ENCODE results near the gene SYPL2. TPM values are rescaled to one million over a fixed set of nuclear protein-coding genes. Genes with fewer than 3 reads are reported as not detected.
A peak's percentile ranks its signal among the peaks of the same experiment; 100 is the strongest.

Gene SYPL2
- total RNA-seq, 1 experiment from 2014 or later = not detected

DNA sequence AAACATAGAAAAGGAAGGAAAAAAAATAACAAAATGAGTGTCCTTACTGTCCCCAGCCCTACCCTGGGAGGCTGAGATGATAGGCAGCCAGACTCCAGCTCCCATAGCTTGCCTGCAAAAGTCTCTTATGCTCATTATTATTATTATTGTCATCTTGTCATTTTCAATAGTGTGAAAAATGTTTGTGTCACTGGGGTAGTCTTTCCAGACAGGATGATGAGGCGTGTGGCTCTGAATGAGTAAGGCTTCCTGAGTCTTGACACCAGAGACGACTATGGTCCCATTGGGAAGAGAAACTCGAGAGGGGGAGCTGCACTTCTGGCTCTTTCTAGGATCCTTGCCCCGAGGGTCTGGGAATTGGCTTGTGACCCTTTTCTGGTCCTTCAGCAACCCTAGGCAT lies 26.4 kb downstream of the SYPL2 start:
- BruUV-seq (replicated peaks) = no TSS peak
- intact Hi-C loops (cut with micrococcal nuclease) = no loop called here
- DNase-seq (no peak), ATAC-seq (no peak)
- Histone ChIP-seq H3K27me3 (ENCODE audit: low read length) (no peaks in the 10 kb centered on the region), H2AFZ (ENCODE audit: low read length) (no peak overlapping the region), H3K4me1 (ENCODE audit: insufficient read depth, low read length) (peaks cover 10% of the 10 kb centered on the region; the same call in 1 of the 2 replicates), H3K36me3 (ENCODE audit: low read depth, low read length) (no peaks in the 10 kb centered on the region; the same call in 1 of the 2 replicates), H3K4me2 (ENCODE audit: low read length) (no peak overlapping the region), H3K9me3 (ENCODE audit: low read length) (no peaks in the 10 kb centered on the region), H3F3A (ENCODE audit: low read length, unreplicated experiment) (no peaks in the 10 kb centered on the region), H3K9ac (ENCODE audit: low read length) (no peak overlapping the region), H3K4me3 (ENCODE audit: low read length) (no peak overlapping the region), H3K9me2 (replicated peaks; ENCODE audit: low read length) (no peaks in the 10 kb centered on the region), H3K79me2 (ENCODE audit: low read length) (peaks cover 15% of the 10 kb centered on the region), H3K27ac (ENCODE audit: low read length) (no peak overlapping the region), H4K20me1 (ENCODE audit: low read length) (no peaks in the 10 kb centered on the region)
- TF ChIP-seq EZH2phosphoT487 (IDR thresholded peaks at IDR 0.05; ENCODE audit: borderline replicate concordance, low read length) = no peak
- ChIA-PET POLR2A (ENCODE audit: unreplicated experiment) (interaction anchor here (0.6 kb wide), 1 partner anchor 55 kb away, joined by 3 read pairs; no protein-coding TSS in a partner anchor), CTCF (interaction anchor here (0.7 to 1.6 kb wide), 2 partner anchors 26 to 40 kb away, joined by 5 to 10 read pairs; no protein-coding TSS in a partner anchor)

DNA sequence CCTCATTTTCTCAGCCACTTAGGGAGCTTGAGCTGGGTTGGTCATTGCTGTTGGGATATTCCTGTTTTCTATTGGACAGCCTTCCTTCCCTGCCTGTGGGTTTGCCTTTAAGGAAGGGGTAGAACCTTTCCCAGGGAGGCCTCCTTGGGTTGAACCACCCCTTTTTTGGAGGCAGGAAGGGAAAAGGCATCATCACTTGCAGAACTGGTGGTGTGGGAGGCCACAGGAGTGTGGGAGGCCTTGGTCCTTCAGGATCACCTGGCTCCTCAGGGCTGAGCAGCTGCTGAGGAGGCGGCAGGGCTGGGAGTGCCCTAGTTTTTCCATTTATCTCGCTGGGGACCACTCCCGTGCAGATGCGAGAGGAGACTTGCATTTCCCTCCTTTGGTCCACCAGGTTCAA lies 26.9 kb downstream of the SYPL2 start:
- Histone ChIP-seq H3K9me3 (ENCODE audit: low read length) (no peaks in the 10 kb centered on the region), H3K27me3 (ENCODE audit: low read length) (no peaks in the 10 kb centered on the region), H3K79me2 (ENCODE audit: low read length) (peaks cover 15% of the 10 kb centered on the region), H2AFZ (ENCODE audit: low read length) (no peak overlapping the region), H3F3A (ENCODE audit: low read length, unreplicated experiment) (no peaks in the 10 kb centered on the region), H3K4me1 (ENCODE audit: insufficient read depth, low read length) (peaks cover 10% of the 10 kb centered on the region; the same call in 1 of the 2 replicates), H3K36me3 (ENCODE audit: low read depth, low read length) (no peaks in the 10 kb centered on the region; the same call in 1 of the 2 replicates), H3K9ac (ENCODE audit: low read length) (no peak overlapping the region; the same call in 1 of the 2 replicates), H3K4me2 (ENCODE audit: low read length) (peak overlapping the region; percentile 84; the same call in 1 of the 2 replicates), H4K20me1 (ENCODE audit: low read length) (no peaks in the 10 kb centered on the region), H3K4me3 (ENCODE audit: low read length) (peak overlapping the region; percentile 80; the same call in 1 of the 2 replicates), H3K27ac (ENCODE audit: low read length) (no peak overlapping the region), H3K9me2 (replicated peaks; ENCODE audit: low read length) (no peaks in the 10 kb centered on the region)
- no TSS peak for BruUV-seq (replicated peaks)
- no peak for DNase-seq
- intact Hi-C loops (cut with micrococcal nuclease) = no loop called here
- no peak for ATAC-seq
- CTCF ChIA-PET = interaction anchor here (0.7 to 1.6 kb wide), 2 partner anchors 25 to 39 kb away, joined by 5 to 10 read pairs; no protein-coding TSS in a partner anchor
- POLR2A ChIA-PET (ENCODE audit: unreplicated experiment) = no interaction called here
- TF ChIP-seq, protein P1, sequence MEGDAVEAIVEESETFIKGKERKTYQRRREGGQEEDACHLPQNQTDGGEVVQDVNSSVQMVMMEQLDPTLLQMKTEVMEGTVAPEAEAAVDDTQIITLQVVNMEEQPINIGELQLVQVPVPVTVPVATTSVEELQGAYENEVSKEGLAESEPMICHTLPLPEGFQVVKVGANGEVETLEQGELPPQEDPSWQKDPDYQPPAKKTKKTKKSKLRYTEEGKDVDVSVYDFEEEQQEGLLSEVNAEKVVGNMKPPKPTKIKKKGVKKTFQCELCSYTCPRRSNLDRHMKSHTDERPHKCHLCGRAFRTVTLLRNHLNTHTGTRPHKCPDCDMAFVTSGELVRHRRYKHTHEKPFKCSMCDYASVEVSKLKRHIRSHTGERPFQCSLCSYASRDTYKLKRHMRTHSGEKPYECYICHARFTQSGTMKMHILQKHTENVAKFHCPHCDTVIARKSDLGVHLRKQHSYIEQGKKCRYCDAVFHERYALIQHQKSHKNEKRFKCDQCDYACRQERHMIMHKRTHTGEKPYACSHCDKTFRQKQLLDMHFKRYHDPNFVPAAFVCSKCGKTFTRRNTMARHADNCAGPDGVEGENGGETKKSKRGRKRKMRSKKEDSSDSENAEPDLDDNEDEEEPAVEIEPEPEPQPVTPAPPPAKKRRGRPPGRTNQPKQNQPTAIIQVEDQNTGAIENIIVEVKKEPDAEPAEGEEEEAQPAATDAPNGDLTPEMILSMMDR (conservative IDR thresholded peaks at IDR 0.05; ENCODE audit: low read depth, low read length) = no peak
- TF ChIP-seq EZH2phosphoT487 (IDR thresholded peaks at IDR 0.05; ENCODE audit: borderline replicate concordance, low read length) (no peak), EZH2 (IDR thresholded peaks at IDR 0.05; ENCODE audit: low read length, unreplicated experiment) (no peak)

DNA sequence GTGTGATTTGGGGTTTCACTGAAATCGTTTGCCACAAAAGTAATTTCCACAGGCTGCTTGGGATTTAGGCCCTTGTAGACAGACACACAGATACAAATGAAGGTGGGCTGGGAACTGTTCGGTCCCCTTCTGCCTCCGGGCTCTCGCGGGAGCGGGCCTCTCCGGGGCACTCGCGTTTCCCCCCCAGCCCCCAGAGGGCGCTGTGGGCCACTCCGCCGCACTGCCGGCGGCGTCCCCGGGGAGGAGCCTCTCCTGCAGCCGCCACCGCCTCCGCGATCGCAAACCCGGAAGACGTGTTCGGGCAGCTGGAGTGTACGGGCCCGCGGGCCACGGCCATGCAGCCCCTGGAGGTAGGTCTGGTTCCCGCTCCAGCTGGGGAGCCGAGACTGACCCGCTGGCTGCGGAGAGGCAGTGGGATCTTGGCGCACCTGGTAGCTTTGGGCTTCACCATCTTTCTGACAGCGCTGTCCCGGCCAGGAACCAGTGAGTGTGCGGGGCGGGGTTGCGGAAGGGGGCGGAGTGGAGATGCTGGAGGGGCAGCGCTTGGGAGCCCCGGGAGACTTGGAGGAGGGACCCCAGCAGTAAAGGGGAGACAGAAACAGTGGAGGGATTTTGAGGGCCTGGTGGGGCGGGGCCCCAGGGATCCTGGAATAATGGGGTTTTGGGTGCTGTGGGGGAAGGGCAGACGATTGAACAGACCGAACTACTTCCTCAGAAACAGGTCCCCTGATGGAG lies 27.6 kb downstream of the SYPL2 start, which contains the start of gene CYB561D1:
Gene CYB561D1, plus strand, starts transcription at position 290 of the 735 bp plus-strand sequence. Its CDS starts 46 bp downstream, at position 336.
- Histone ChIP-seq H3K9me2 (replicated peaks; ENCODE audit: low read length) (no peaks in the 10 kb centered on the region), H3K36me3 (ENCODE audit: low read depth, low read length) (no peaks in the 10 kb centered on the region; the same call in 1 of the 2 replicates), H3K4me2 (ENCODE audit: low read length) (peak within 1 kb of the TSS; percentile 84), H4K20me1 (ENCODE audit: low read length) (no peaks in the 10 kb centered on the region), H3F3A (ENCODE audit: low read length, unreplicated experiment) (no peaks in the 10 kb centered on the region), H3K27ac (ENCODE audit: low read length) (no peak within 1 kb of the TSS), H3K27me3 (ENCODE audit: low read length) (no peaks in the 10 kb centered on the region), H2AFZ (ENCODE audit: low read length) (peak within 1 kb of the TSS; percentile 73), H3K4me3 (ENCODE audit: low read length) (peak within 1 kb of the TSS; percentile 80), H3K9ac (ENCODE audit: low read length) (peak within 1 kb of the TSS; percentile 59), H3K9me3 (ENCODE audit: low read length) (no peaks in the 10 kb centered on the region), H3K79me2 (ENCODE audit: low read length) (peaks cover 18% of the 10 kb centered on the region), H3K4me1 (ENCODE audit: insufficient read depth, low read length) (peaks cover 12% of the 10 kb centered on the region; the same call in 1 of the 2 replicates)
- TF ChIP-seq, protein P1 (conservative IDR thresholded peaks at IDR 0.05; ENCODE audit: low read depth, low read length) = peak; percentile 92
- no peak for TF ChIP-seq EZH2phosphoT487 (IDR thresholded peaks at IDR 0.05; ENCODE audit: borderline replicate concordance, low read length)
- POLR2A ChIA-PET (ENCODE audit: unreplicated experiment) = interaction anchor here (0.6 kb wide), 1 partner anchor 950 kb away, joined by 3 read pairs; no protein-coding TSS in a partner anchor
- DNase-seq (peak; percentile 88), ATAC-seq (peak; percentile 91)
- BruUV-seq (replicated peaks) = no TSS peak
- intact Hi-C loops (cut with micrococcal nuclease) = no loop called here
- CTCF ChIA-PET = interaction anchor here (0.5 to 1.6 kb wide), 4 partner anchors 20 to 848 kb away, joined by 3 to 10 read pairs (median 4); no protein-coding TSS in a partner anchor

Measured in PC-3 (cell line).